GM18907 (cell line): ENCODE measurements around the gene MAPK1.
"Not testable (repeated sequence)": the region's sequence is repeated elsewhere in the genome, so short reads cannot be mapped to it uniquely, and the experiment has no call there.

Experiments used
- ATAC-seq: cut with Tn5 transposase; IDR thresholded peaks from one replicate; pipeline ENCODE4 v1.9.1; 2021; ENCODE audit warnings: mild to moderate bottlenecking, moderate library complexity; ENCODE audit not compliant: unreplicated experiment

The MAPK1 gene

GRCh38 chr22:21867528-21868266 lies at the start of gene MAPK1:
TSS of gene MAPK1 (minus strand) at chr22:21867645. CDS start at chr22:21867440, 205 bp downstream.
- ATAC-seq: peak; percentile 83

- ATAC-seq: no peak
Measured at GRCh38 chr22:21916309-21916918, 49.0 kb upstream of the MAPK1 start.

GRCh38 chr22:21915624-21916308 lies 48.3 kb upstream of the MAPK1 start:
- ATAC-seq: no peak

GRCh38 chr22:21914033-21914642 lies 46.7 kb upstream of the MAPK1 start:
- ATAC-seq: not testable (repeated sequence)

- ATAC-seq: not testable (repeated sequence)
Measured at GRCh38 chr22:21910367-21910766, 42.9 kb upstream of the MAPK1 start.

GRCh38 chr22:21909871-21910270 lies 42.4 kb upstream of the MAPK1 start:
- ATAC-seq: no peak

- no peak for ATAC-seq
Measured at GRCh38 chr22:21907638-21908522, 40.4 kb upstream of the MAPK1 start.

GRCh38 chr22:21905234-21905633 lies 37.8 kb upstream of the MAPK1 start:
- ATAC-seq: not testable (repeated sequence)

GRCh38 chr22:21904250-21904789 lies 36.9 kb upstream of the MAPK1 start:
- no peak for ATAC-seq

- ATAC-seq: no peak
Measured at GRCh38 chr22:21903283-21903682, 35.8 kb upstream of the MAPK1 start.

- no peak for ATAC-seq
Measured at GRCh38 chr22:21902296-21903087, 35.0 kb upstream of the MAPK1 start.

- no peak for ATAC-seq
Measured at GRCh38 chr22:21898354-21898896, 31.0 kb upstream of the MAPK1 start.

- ATAC-seq: no peak
Measured at GRCh38 chr22:21896951-21897513, 29.6 kb upstream of the MAPK1 start.

- not testable (repeated sequence) for ATAC-seq
Measured at GRCh38 chr22:21896275-21896674, 28.8 kb upstream of the MAPK1 start.

- ATAC-seq: no peak
Measured at GRCh38 chr22:21894799-21895198, 27.4 kb upstream of the MAPK1 start.

GRCh38 chr22:21889251-21889990 lies 22.0 kb upstream of the MAPK1 start:
- no peak for ATAC-seq

GRCh38 chr22:21887841-21888240 lies 20.4 kb upstream of the MAPK1 start:
- ATAC-seq: no peak

- not testable (repeated sequence) for ATAC-seq
Measured at GRCh38 chr22:21883930-21884329, 16.5 kb upstream of the MAPK1 start.
